CD4-positive, alpha-beta T cell (primary cell): ENCODE results near the gene VAMP5. TPM values are rescaled to one million over a fixed set of nuclear protein-coding genes. Genes with fewer than 3 reads are reported as not detected.
A peak's percentile ranks its signal among the peaks of the same experiment; 100 is the strongest.

ENCODE experiments used
- ATAC-seq: fragments of 200-7000 bp; cut with Tn5 transposase; one replicate; pipeline ENCODE4 v1.10.0; 2022; ENCODE audit warnings: mild to moderate bottlenecking; ENCODE audit not compliant: poor library complexity
- CTCF ChIA-PET: fragments of 350-600 bp; sonication (Branson Sonifier 250); formaldehyde crosslinking; loops from one replicate; lab custom pipeline; 2021; ENCODE audit warnings: antibody characterized with exemption, inconsistent platforms; lab: Charles Lee
- POLR2A ChIA-PET: fragments of 350-600 bp; sonication (Branson Sonifier 250); formaldehyde crosslinking; loops from one replicate; lab custom pipeline; 2021; ENCODE audit warnings: antibody characterized with exemption, inconsistent platforms; lab: Charles Lee
- DNase-seq, 14 experiments: peaks; one replicate each; pipeline ENCODE4 v3.0.0-alpha.2; 2013 to 2020; ENCODE audit warnings: mixed read lengths in 2 of 14
- H3K27ac ChIP-seq, 2 donors: one replicate each; pipeline versions ENCODE4 v1.5.1 to v1.7.0; 2013; ENCODE audit warnings: low read length in 2 of 2, low read depth in 1 of 2, mild to moderate bottlenecking in 1 of 2
- H3K27me3 ChIP-seq, 2 experiments: 1 replicate in 1 of 2; 2 replicates in 1 of 2; pipeline versions ENCODE4 v1.6.1 to v1.7.0; 2013; ENCODE audit warnings: low read length in 2 of 2, control low read depth in 1 of 2, mild to moderate bottlenecking in 1 of 2, moderate library complexity in 1 of 2; ENCODE audit not compliant: insufficient read depth in 2 of 2, control insufficient read depth in 1 of 2
- H3K36me3 ChIP-seq: one replicate; pipeline ENCODE4 v1.6.1; 2013; ENCODE audit warnings: low read length, control low read depth; ENCODE audit not compliant: insufficient read depth
- H3K4me1 ChIP-seq: one replicate; pipeline ENCODE4 v1.6.1; 2013; ENCODE audit warnings: low read length, control low read depth; ENCODE audit not compliant: insufficient read depth
- H3K4me3 ChIP-seq: one replicate; pipeline ENCODE4 v1.5.1; 2013; ENCODE audit warnings: mild to moderate bottlenecking, low read length, moderate library complexity
- H3K9me3 ChIP-seq, 2 experiments: 1 replicate in 1 of 2; 2 replicates in 1 of 2; pipeline versions ENCODE4 v1.6.1 to v1.7.0; 2013; ENCODE audit warnings: low read length in 2 of 2, mild to moderate bottlenecking in 2 of 2, control low read depth in 1 of 2, moderate library complexity in 1 of 2; ENCODE audit not compliant: control insufficient read depth in 1 of 2, insufficient read depth in 1 of 2
- H3K27ac Mint-ChIP-seq: one replicate; pipeline ENCODE4 v1.8.0; 2020; ENCODE audit warnings: mixed read lengths
- H3K27me3 Mint-ChIP-seq: one replicate; pipeline ENCODE4 v1.8.0; 2021; ENCODE audit warnings: mixed read lengths
- H3K36me3 Mint-ChIP-seq: one replicate; pipeline ENCODE4 v1.8.0; 2021; ENCODE audit warnings: low read depth, mixed read lengths
- H3K4me1 Mint-ChIP-seq: one replicate; pipeline ENCODE4 v1.8.0; 2021; ENCODE audit warnings: low read depth, mixed read lengths
- H3K4me3 Mint-ChIP-seq: one replicate; pipeline ENCODE4 v1.8.0; 2020; ENCODE audit warnings: mild to moderate bottlenecking, mixed read lengths
- H3K9me3 Mint-ChIP-seq: one replicate; pipeline ENCODE4 v1.8.0; 2020; ENCODE audit warnings: mixed read lengths
- intact Hi-C, 2 experiments: fragments of 100-400 bp; cut with DNase I in 1 of 2; cut with micrococcal nuclease in 1 of 2; formaldehyde crosslinking; loops; one replicate each; pipeline versions ENCODE4 v1.15.1 to v1.9.0; 2023 to 2025; cut with DNase I, micrococcal nuclease
- total RNA-seq, 174 experiments: library from RNA in 2 of 174; stranded (reverse) in 2 of 174; gene quantifications; one replicate each; pipeline ENCODE4 v1.2.3 and lab custom pipeline; 2021 to 2026
- TF ChIP-seq, protein P1 (sequence below): fragments of 200-600 bp; IDR thresholded peaks from one replicate; pipeline ENCODE4 v1.8.0; 2022; ENCODE audit warnings: antibody characterized with exemption, mild to moderate bottlenecking

VAMP5 gene
- total RNA-seq, 2 experiments from 2014 or later, result 17.0 to 17.2 TPM

DNA sequence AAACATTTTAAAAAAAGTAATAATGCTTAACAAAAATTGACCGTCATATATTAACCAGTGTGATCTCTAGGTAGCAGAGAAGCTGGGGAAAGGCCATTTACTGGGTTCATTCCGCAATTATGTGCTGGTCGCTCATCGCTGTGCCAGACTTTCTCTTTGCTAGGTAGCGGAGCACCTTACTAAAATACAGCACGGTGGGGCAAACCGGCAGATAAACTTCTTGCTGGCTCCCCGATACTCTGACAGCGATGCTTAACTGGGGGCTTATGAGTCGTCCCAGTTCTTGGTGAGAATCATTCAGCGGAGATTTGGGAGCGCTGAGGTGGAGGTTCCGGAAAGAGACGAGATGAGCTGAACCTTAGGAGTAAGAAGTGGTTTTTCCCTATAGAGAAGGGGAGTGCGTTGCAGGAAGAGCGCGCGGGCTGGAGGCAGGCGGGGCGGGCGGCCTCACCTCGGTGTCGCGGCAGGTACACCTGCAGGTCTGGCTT is 27.0 kb downstream of the VAMP5 start:
- DNase-seq, result no peak
- intact Hi-C loops, result no loop called here

GRCh38 chr2:85611705-85612587 is 27.7 kb downstream of the VAMP5 start, which contains the start of gene C2orf68:
C2orf68 (minus strand) TSS chr2:85612066; CDS start chr2:85611984, 82 bp downstream.
- Histone ChIP-seq H3K27ac (peak within 1 kb of the TSS; percentile 74 to 82), H3K36me3 (peaks cover 24% of the 10 kb centered on the region), H3K27me3 (no peaks in the 10 kb centered on the region), H3K9me3 (no peaks in the 10 kb centered on the region), H3K4me1 (peaks cover 40% of the 10 kb centered on the region), H3K4me3 (peak within 1 kb of the TSS; percentile 58)
- Mint-ChIP-seq H3K4me1 (peaks cover 39% of the 10 kb centered on the region), H3K4me3 (peak within 1 kb of the TSS; percentile 95), H3K9me3 (no peaks in the 10 kb centered on the region), H3K27me3 (no peaks in the 10 kb centered on the region), H3K27ac (peak within 1 kb of the TSS; percentile 86), H3K36me3 (peaks cover 50% of the 10 kb centered on the region)
- ATAC-seq, result peak; percentile 52
- ChIA-PET POLR2A (interaction anchor here (0.6 to 1.7 kb wide), 17 partner anchors 10 to 829 kb away, joined by 3 to 24 read pairs (median 4); partner anchors contain the start of genes ELMOD3, GGCX, KDM3A and MAT2A), CTCF (interaction anchor here (0.9 to 1.4 kb wide), 4 partner anchors 9 to 73 kb away, joined by 3 to 4 read pairs (median 4); partner anchors contain the start of genes MAT2A, RNF181 and TMEM150A)
- TF ChIP-seq, protein P1, sequence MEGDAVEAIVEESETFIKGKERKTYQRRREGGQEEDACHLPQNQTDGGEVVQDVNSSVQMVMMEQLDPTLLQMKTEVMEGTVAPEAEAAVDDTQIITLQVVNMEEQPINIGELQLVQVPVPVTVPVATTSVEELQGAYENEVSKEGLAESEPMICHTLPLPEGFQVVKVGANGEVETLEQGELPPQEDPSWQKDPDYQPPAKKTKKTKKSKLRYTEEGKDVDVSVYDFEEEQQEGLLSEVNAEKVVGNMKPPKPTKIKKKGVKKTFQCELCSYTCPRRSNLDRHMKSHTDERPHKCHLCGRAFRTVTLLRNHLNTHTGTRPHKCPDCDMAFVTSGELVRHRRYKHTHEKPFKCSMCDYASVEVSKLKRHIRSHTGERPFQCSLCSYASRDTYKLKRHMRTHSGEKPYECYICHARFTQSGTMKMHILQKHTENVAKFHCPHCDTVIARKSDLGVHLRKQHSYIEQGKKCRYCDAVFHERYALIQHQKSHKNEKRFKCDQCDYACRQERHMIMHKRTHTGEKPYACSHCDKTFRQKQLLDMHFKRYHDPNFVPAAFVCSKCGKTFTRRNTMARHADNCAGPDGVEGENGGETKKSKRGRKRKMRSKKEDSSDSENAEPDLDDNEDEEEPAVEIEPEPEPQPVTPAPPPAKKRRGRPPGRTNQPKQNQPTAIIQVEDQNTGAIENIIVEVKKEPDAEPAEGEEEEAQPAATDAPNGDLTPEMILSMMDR, result no peak
- intact Hi-C loops, result loop anchor here in 1 of 2 experiments (2.0 kb wide), 1 partner anchor 73 kb away; the partner anchor contains the start of gene MAT2A
- DNase-seq, result peak; percentile 59 to 88 (median 79)

More for the DNA sequence above, 27.0 kb downstream of the VAMP5 start:
- no peaks in the 10 kb centered on the region for H3K27me3 Mint-ChIP-seq
- H3K4me3 Mint-ChIP-seq, result peak overlapping the region; percentile 95
- peaks cover 37% of the 10 kb centered on the region for H3K4me1 ChIP-seq
- POLR2A ChIA-PET, result interaction anchor here (0.7 to 1.7 kb wide), 15 partner anchors 9 to 830 kb away, joined by 3 to 24 read pairs (median 5); partner anchors contain the start of genes ELMOD3, KDM3A, MAT2A and RETSAT
- H3K36me3 Mint-ChIP-seq, result peaks cover 50% of the 10 kb centered on the region
- H3K27me3 ChIP-seq, result no peaks in the 10 kb centered on the region
- H3K4me1 Mint-ChIP-seq, result peaks cover 39% of the 10 kb centered on the region
- TF ChIP-seq, protein P1, result no peak
- peak; percentile 23 for ATAC-seq
- peaks cover 30% of the 10 kb centered on the region for H3K36me3 ChIP-seq
- CTCF ChIA-PET, result interaction anchor here (0.9 to 1.4 kb wide), 4 partner anchors 8 to 73 kb away, joined by 3 to 4 read pairs (median 4); partner anchors contain the start of genes MAT2A, RNF181 and TMEM150A
- H3K27ac Mint-ChIP-seq, result peak overlapping the region; percentile 86
- peak overlapping the region; percentile 44 to 74 for H3K27ac ChIP-seq
- no peaks in the 10 kb centered on the region for H3K9me3 Mint-ChIP-seq
- H3K4me3 ChIP-seq, result peak overlapping the region; percentile 58
- H3K9me3 ChIP-seq, result no peaks in the 10 kb centered on the region
